Measurements from ENCODE around the gene CCT3. TPM values are rescaled to one million over a fixed set of nuclear protein-coding genes. Genes with fewer than 3 reads are reported as not detected.

The CCT3 gene
- total RNA-seq, 1 donor from 2014 or later, result 343 TPM

DNA sequence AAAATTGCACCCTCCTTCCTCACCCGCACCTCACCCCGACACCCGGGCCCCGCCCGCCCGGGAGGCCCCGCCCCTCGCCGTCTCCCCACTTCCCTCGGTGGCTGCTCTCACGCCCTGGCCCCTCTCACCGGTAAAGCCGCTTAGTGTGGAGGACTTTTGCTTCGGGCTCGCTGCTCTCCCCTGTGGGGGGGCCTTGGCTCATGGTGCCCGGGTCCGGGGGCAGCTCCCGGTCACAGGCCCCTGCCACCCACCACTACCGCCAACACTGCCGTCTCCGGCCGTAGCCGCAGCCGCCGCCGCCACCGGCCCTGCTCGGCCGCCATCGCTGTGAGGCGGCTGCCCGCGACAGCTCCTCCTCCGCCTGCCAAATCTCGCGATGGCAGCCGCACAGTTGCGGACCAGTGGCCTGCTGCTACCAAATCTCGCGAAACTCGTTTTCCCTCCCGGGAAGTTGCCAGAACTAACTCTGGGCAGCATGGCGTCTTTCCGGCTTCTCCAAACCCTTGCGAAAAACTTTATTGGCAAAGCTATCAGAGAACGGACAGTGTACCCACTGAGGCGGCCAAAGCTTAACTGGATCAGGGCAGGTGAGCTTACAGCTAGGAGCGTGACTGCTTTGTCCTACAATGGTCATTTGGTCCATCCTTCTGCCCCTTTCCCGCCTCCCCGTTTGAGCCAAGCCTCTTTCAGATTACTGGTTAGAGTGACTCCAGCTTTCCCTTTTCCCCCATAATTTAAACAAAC lies 55.4 kb downstream of the CCT3 start, which contains the start of gene SMG5:
Gene SMG5 (minus strand): TSS at position 347 of the 744 bp plus-strand sequence. CDS start 145 bp downstream, at position 202.
- Mint-ChIP-seq H3K4me3 (peak within 1 kb of the TSS; percentile 96), H3K27me3 (ENCODE audit: low read depth) (no peaks in the 10 kb centered on the region), H3K4me1 (peaks cover 32% of the 10 kb centered on the region), H3K27ac (ENCODE audit: unreplicated experiment) (peak within 1 kb of the TSS; percentile 94), H3K36me3 (ENCODE audit: low read depth) (no peaks in the 10 kb centered on the region), H3K9me3 (no peaks in the 10 kb centered on the region)
- DNase-seq (ENCODE audit: low read depth, low spot score), result peak; percentile 89
- TF ChIP-seq, protein P1, sequence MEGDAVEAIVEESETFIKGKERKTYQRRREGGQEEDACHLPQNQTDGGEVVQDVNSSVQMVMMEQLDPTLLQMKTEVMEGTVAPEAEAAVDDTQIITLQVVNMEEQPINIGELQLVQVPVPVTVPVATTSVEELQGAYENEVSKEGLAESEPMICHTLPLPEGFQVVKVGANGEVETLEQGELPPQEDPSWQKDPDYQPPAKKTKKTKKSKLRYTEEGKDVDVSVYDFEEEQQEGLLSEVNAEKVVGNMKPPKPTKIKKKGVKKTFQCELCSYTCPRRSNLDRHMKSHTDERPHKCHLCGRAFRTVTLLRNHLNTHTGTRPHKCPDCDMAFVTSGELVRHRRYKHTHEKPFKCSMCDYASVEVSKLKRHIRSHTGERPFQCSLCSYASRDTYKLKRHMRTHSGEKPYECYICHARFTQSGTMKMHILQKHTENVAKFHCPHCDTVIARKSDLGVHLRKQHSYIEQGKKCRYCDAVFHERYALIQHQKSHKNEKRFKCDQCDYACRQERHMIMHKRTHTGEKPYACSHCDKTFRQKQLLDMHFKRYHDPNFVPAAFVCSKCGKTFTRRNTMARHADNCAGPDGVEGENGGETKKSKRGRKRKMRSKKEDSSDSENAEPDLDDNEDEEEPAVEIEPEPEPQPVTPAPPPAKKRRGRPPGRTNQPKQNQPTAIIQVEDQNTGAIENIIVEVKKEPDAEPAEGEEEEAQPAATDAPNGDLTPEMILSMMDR (conservative IDR thresholded peaks at IDR 0.05), result no peak

DNA sequence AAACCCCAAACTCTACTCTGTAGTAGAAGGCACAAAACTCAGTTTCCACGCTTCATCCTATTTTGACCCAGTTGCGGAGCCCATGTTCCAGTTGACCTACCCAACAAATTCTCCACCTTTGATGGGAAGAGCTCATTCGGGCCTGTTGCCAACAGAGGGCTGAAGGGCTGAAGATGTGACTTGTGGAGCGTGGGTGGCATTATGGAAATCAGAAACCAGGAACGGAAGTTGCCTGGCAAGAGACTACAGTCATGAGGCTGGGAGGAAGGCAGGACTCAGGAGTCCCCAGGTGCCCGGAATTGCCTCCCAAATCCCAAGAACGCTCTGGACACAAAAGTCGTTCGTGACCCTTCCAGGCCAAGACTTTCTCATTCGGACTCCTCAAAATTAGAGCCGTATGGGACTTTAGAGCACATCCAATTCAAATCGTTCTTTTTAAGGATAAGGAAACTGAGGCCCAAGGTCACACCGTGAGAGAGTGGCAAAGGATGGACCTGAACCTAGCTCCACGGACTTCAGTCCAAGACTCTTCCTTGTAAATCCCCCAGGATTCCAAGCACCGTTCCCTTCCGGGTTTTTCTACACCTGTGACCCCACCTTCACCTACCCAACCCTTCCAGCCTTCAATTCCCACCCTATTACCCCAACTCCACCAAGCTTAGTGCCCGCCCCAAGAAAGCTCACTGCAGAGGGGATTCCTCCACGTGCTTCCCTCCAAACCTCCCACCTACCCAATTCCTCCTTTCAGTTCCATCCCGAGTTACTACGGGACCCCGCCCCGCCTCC lies 56.2 kb downstream of the CCT3 start:
- TF ChIP-seq, protein P1 (conservative IDR thresholded peaks at IDR 0.05), result no peak
- Mint-ChIP-seq H3K36me3 (ENCODE audit: low read depth) (peaks cover under 1% of the 10 kb centered on the region), H3K27ac (ENCODE audit: unreplicated experiment) (peak overlapping the region; percentile 94), H3K4me1 (peaks cover 32% of the 10 kb centered on the region), H3K27me3 (ENCODE audit: low read depth) (no peaks in the 10 kb centered on the region), H3K4me3 (peak overlapping the region; percentile 96), H3K9me3 (no peaks in the 10 kb centered on the region)
- no peak for DNase-seq (ENCODE audit: low read depth, low spot score)

DNA sequence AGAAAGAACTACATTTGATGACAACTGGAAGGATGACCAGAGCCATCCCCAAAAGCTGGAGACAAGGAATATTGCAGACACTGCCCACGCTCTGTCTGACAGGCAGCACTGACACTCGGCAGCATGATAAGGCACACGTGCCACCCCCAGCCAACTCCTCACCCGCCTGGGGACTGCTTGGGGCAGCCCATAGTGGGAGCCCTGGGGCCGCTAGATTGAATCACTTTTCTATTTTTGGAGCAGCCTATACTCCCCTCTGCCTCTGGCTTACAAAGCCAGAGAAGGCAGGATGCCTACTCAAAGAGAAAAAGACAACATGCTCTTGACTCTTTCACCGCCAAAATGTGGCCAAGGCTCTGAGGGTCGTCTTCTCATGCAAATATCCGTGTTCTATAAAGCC lies 56.8 kb downstream of the CCT3 start:
- H3K36me3 Mint-ChIP-seq (ENCODE audit: low read depth), result peaks cover 2% of the 10 kb centered on the region
- TF ChIP-seq, protein P1 (conservative IDR thresholded peaks at IDR 0.05), result no peak
- no peak for DNase-seq (ENCODE audit: low read depth, low spot score)
- H3K4me3 Mint-ChIP-seq, result peak overlapping the region; percentile 96
- H3K9me3 Mint-ChIP-seq, result no peaks in the 10 kb centered on the region
- no peaks in the 10 kb centered on the region for H3K27me3 Mint-ChIP-seq (ENCODE audit: low read depth)
- peaks cover 32% of the 10 kb centered on the region for H3K4me1 Mint-ChIP-seq
- no peak overlapping the region for H3K27ac Mint-ChIP-seq (ENCODE audit: unreplicated experiment)

DNA sequence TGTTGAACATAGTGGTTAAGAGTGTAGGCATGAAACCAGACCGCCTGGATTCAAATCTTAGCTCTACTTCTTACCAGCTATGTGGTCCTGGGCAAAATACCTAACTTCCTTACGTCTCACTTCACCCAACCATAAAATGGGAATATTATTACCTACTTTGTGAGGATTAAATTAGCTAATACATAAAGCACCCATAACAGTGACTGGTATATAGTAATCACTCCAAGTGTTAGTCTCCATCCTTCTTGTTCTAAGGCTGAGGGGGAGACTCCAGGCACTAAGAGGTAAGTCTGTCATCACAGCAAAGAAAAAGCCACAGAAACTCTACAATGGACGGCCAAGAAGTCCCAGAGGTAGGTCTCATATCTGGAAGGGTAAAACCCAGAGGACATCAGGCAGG lies 58.3 kb downstream of the CCT3 start:
- Mint-ChIP-seq H3K9me3 (no peaks in the 10 kb centered on the region), H3K27me3 (ENCODE audit: low read depth) (no peaks in the 10 kb centered on the region), H3K27ac (ENCODE audit: unreplicated experiment) (no peak overlapping the region), H3K4me1 (peaks cover 32% of the 10 kb centered on the region), H3K36me3 (ENCODE audit: low read depth) (peaks cover 2% of the 10 kb centered on the region), H3K4me3 (peak overlapping the region; percentile 80)
- DNase-seq (ENCODE audit: low read depth, low spot score), result no peak
- TF ChIP-seq, protein P1 (conservative IDR thresholded peaks at IDR 0.05), result no peak

DNA sequence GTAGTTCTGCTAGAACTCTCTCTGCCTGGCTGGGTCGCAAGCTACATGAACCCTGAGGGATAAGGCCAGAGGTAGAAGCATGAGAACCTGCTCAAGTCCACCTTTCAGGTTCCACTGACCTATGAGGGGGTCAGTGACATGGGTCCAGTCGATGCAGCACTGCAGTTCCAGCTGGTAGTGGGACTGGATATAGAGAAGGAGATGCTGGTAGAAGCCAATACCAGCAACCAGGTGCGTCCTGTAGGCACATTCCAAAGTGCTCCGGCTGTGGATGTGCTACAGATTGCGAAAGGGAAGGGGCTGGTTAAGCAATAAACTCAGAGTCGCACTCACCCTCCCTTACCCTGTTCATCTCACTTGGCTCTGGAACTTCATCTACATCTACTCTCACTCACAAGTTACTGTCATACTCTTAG lies 61.1 kb downstream of the CCT3 start:
- no peak for DNase-seq (ENCODE audit: low read depth, low spot score)
- Mint-ChIP-seq H3K9me3 (no peaks in the 10 kb centered on the region), H3K4me1 (peaks cover 18% of the 10 kb centered on the region), H3K4me3 (no peak overlapping the region), H3K27ac (ENCODE audit: unreplicated experiment) (no peak overlapping the region), H3K27me3 (ENCODE audit: low read depth) (no peaks in the 10 kb centered on the region), H3K36me3 (ENCODE audit: low read depth) (peaks cover 7% of the 10 kb centered on the region)
- TF ChIP-seq, protein P1 (conservative IDR thresholded peaks at IDR 0.05), result no peak
